Stimulated activated CD8-positive, alpha-beta memory T cell treated with anti-CD3 and anti-CD28 coated beads, Interleukin-12 subunit alpha, Interleukin-12 subunit beta, amount 100 ng/mL, for 4 hours (primary cell): ENCODE measurements around the gene EXOC3.

ENCODE experiments used
- DNase-seq: peaks from one replicate; pipeline ENCODE4 v3.0.0-alpha.2; 2020; ENCODE audit warnings: low read depth

Gene EXOC3

GRCh38 chr5:426392-426976 lies 16.5 kb upstream of the EXOC3 start:
- no peak for DNase-seq

GRCh38 chr5:427415-428087 lies 15.4 kb upstream of the EXOC3 start:
- no peak for DNase-seq

- DNase-seq: no peak
Observed at GRCh38 chr5:428219-428618, 14.8 kb upstream of the EXOC3 start.

GRCh38 chr5:428754-429452 lies 14.1 kb upstream of the EXOC3 start:
- no peak for DNase-seq

GRCh38 chr5:429453-430188 lies 13.4 kb upstream of the EXOC3 start:
- no peak for DNase-seq

GRCh38 chr5:430214-430925 lies 12.6 kb upstream of the EXOC3 start:
- no peak for DNase-seq

GRCh38 chr5:431001-431710 lies 11.8 kb upstream of the EXOC3 start:
- DNase-seq: no peak

- no peak for DNase-seq
Observed at GRCh38 chr5:431711-432050, 11.3 kb upstream of the EXOC3 start.

- DNase-seq: no peak
Observed at GRCh38 chr5:432201-432927, 10.6 kb upstream of the EXOC3 start.

- no peak for DNase-seq
Observed at GRCh38 chr5:432928-433791, 9.8 kb upstream of the EXOC3 start.

GRCh38 chr5:433836-434235 lies 9.1 kb upstream of the EXOC3 start:
- no peak for DNase-seq

GRCh38 chr5:434443-435146 lies 8.4 kb upstream of the EXOC3 start:
- DNase-seq: no peak

- no peak for DNase-seq
Observed at GRCh38 chr5:435156-435790, 7.7 kb upstream of the EXOC3 start.

GRCh38 chr5:435961-436640 lies 6.9 kb upstream of the EXOC3 start:
- no peak for DNase-seq

GRCh38 chr5:436641-436975 lies 6.4 kb upstream of the EXOC3 start:
- DNase-seq: no peak

GRCh38 chr5:437281-437771 lies 5.7 kb upstream of the EXOC3 start:
- no peak for DNase-seq

GRCh38 chr5:438481-438981 lies 4.4 kb upstream of the EXOC3 start:
- no peak for DNase-seq

GRCh38 chr5:439181-439580 lies 3.8 kb upstream of the EXOC3 start:
- no peak for DNase-seq
